Upper lobe of left lung (tissue), 4 donors: Measurements from ENCODE around the gene FAM110A.

Source experiments
- CTCF ChIP-seq, 6 experiments: fragments of 450-650 bp in 4 of 6; fragments of 200-600 bp in 2 of 6; sonication (generic) in 2 of 6; IDR thresholded peaks; one replicate each; pipeline ENCODE4 v1.5.1; 2016 to 2019; ENCODE audit warnings: antibody characterized with exemption in 6 of 6
- POLR2A ChIP-seq, 4 donors: fragments of 450-650 bp; IDR thresholded peaks; one replicate each; pipeline ENCODE4 v1.5.1; 2016 to 2017; ENCODE audit warnings: antibody characterized with exemption in 4 of 4, mild to moderate bottlenecking in 2 of 4

DNA sequence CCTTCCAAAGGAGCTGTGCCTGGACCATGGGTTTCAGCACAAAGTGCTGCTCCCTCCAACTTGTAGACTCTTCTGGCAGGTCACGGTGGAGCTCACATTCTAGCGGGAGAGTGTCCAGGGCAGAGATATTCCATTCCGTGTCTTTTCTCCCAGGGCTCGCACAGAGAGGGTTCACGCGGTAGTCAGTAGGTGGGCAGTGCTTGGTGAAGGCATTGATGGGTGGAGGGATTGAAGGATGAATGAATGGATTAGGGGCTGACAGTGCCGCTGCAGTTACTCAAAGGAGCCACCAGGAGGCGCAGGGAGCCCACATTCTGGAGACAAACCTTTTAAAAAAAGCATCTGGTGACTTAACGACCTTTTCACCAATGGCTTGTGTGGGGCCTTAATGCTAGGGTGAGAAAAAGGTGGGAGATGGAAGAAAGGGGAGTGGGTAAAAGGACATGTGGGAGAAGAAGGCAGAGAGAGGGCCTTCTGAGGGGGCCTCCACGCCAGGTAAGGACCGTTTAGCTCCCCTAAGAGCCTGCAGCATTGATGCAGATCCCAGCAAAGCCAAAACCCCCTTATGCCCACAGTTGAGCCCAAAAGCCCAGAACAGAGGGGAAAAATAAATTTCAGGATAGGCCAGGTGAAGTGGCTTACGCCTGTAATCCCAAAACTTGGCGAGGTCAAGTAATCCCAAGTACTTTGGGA, 17.5 kb upstream of the FAM110A start:
- TF ChIP-seq CTCF (IDR thresholded peaks at IDR 0.05) (peak; percentile 94 to 99 (median 96)), POLR2A (IDR thresholded peaks at IDR 0.05) (no peak)
